GM20431 (cell line): ENCODE results near the gene SLIT1.

ENCODE experiments used
- in situ Hi-C: fragments of 300-500 bp; cut with MseI, MboI; formaldehyde crosslinking; loops from one replicate; pipeline ENCODE4 v1.15.0; 2020; ENCODE audit warnings: low sequenced_read_pairs; ENCODE audit not compliant: unreplicated experiment

SLIT1 gene

DNA sequence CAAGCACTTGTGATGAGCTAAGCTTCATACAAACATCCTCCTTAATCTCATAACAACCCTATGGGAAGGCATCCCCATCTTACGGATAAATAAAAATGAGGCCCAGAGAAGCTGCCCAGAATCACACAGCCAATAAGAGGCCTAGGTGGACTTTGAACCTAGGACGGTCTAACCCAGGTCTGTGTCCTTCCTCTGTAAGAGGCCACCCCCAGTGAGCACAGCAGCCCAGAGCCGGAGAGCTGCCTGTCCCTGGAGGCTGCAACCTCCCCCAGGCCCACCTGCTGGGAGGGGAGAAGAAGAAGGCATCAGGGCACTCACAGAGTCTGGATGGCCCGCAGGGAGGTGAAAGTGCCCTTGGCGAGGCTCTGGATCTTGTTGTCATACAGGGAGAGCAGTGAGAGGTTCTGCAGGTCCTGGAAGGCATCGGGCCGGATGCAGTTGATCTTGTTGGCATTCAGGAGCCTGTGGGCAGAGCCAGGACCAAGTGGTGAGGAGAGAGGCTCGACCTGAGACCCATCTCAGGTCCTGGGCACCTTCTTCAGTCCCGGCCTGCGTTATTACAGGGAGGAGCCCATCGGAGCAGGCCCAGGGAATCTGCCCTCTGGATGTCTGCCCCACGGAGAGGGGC, 129.6 kb downstream of the SLIT1 start:
- in situ Hi-C loops = no loop called here

GRCh38 chr10:97053276-97053675, 132.5 kb downstream of the SLIT1 start:
- in situ Hi-C loops = no loop called here

GRCh38 chr10:97050956-97051496, 134.7 kb downstream of the SLIT1 start:
- in situ Hi-C loops = no loop called here

DNA sequence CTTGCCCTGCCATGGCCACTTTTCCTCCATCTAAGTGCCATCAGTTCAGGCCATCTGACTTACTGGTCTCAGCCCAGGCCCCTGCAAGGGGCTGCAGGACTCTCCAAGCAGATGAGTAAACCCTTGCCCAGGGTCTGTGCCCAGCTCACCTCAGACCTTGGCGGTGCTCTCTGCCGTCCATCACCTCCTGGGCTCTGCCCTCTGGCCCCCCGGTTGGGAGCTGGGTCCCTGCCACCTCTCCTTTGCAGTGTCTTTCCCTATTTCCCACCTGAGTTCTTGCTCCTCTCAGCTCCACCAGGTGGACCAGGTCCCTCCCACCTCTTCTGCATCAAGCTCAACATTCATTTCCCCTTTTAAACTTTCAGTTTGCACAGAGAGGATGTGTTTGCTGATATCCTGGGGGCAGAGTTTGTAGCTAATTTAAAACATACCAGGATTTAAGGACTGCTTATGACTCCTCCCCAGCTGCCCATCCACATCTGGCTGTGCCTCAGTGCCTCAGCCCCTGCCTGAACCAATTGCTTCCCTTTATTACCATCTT, 135.5 kb downstream of the SLIT1 start:
- in situ Hi-C loops = no loop called here

GRCh38 chr10:97049670-97050069, 136.1 kb downstream of the SLIT1 start:
- in situ Hi-C loops = no loop called here

GRCh38 chr10:97048649-97049427, 136.9 kb downstream of the SLIT1 start:
- in situ Hi-C loops = no loop called here

GRCh38 chr10:97047788-97048187, 138.0 kb downstream of the SLIT1 start:
- in situ Hi-C loops = no loop called here

DNA sequence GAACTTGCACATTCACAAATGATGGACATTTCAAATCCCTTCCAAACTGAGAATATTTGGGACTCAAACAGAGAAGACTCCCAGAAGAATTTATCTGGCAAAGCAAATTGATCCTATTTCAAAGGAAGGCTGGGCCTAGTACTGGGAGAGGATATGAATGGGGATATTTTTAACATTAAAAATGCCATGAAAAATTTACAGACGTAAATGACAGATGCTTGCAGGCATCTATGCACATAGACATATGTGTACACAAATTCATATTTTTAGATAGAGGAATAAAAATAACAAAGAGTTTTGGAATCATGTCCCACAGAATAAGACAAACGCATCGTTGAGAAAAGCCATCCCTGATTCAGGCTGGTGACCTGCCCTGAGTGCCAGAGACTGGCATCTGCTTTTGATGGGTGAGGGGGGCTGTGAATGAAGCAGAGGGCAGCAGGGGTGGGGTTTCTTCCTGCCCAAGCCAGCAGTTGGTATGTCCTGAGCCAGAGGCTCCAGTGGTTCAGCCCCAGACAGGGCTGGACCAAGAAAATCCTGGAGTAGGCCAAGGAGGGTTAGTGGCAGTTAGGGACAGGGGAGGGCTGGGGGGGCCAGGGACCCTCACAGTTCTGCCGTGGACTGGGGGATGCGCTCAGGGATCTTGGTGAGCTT, 138.5 kb downstream of the SLIT1 start:
- in situ Hi-C loops = no loop called here

DNA sequence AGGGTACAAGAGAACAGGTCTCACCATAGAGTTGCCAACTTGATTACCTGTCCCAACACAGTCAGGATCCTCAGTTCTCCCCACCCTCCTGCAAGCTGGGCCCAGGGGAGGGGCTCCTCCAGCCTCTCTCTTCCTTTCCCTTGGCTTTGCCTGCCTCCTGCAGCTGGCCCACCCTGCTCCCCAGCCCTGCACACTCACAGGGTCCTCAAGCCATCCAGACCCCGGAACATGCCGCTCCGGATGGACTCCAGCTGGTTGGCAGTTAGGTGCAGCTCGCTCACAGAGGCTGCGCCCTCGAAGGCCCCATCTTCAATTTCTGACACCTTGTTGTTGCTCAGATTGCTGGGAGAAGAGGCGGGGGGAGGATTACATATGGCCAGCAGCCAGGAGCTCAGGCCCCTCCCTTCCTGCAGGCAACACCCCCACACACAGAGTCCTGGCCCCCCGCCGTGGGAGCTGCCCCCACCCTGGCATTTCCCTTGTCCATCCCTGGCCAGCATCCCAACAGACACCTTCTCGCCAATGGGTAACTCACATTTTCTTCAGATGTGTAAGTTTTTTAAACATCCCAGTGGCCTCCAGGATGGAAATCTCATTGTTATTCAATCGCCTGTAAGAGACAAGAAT, 139.2 kb downstream of the SLIT1 start:
- in situ Hi-C loops = no loop called here

DNA sequence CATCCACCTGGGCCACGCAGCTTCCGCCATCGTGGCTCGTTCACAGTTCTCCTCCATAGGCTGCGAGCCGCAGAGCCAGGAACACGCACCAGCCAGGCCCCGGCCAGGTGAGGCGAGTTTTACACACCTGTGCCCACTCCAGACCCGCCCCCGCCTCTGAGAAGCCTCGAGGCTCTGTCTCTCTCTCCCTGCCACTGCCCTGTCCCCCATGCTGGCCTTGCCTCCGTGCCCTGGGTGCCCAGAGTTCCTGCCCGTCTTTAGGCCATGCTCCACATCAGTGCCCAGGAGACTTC, 142.2 kb downstream of the SLIT1 start:
- in situ Hi-C loops = no loop called here

- in situ Hi-C loops = no loop called here
Observed at GRCh38 chr10:97042716-97043562, 142.8 kb downstream of the SLIT1 start.

GRCh38 chr10:97042081-97042480, 143.7 kb downstream of the SLIT1 start:
- in situ Hi-C loops = no loop called here

GRCh38 chr10:97040706-97041105, 145.1 kb downstream of the SLIT1 start:
- in situ Hi-C loops = no loop called here

DNA sequence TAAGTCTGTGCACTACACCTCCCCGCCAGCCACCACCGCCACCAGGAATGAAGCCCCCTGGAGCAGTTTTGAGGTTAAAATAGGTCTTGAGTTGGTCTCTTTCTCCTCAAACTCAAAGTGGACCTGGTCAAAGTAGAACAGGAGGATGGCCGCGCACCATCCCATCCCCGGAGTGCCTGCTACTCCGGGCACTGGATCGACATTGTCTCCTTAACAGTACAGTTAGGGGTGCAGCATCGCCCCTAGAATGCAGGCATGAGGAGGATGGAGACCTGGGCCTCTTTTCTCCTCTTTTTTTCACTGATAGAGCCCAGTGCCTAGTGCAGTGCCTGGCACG, 145.5 kb downstream of the SLIT1 start:
- in situ Hi-C loops = no loop called here

- in situ Hi-C loops = no loop called here
Observed at GRCh38 chr10:97039538-97040247, 146.1 kb downstream of the SLIT1 start.

GRCh38 chr10:97038688-97039087, 147.1 kb downstream of the SLIT1 start:
- in situ Hi-C loops = no loop called here

- in situ Hi-C loops = no loop called here
Observed at GRCh38 chr10:97037365-97038361, 148.1 kb downstream of the SLIT1 start.
